CD4-positive, alpha-beta T cell treated with Interleukin-15 for 4 hours (primary cell): Measurements from ENCODE around the gene TMEM219.

ENCODE experiments used
- DNase-seq: peaks from one replicate; pipeline ENCODE4 v3.0.0-alpha.2; 2020; ENCODE audit warnings: low spot score

Gene TMEM219

DNA sequence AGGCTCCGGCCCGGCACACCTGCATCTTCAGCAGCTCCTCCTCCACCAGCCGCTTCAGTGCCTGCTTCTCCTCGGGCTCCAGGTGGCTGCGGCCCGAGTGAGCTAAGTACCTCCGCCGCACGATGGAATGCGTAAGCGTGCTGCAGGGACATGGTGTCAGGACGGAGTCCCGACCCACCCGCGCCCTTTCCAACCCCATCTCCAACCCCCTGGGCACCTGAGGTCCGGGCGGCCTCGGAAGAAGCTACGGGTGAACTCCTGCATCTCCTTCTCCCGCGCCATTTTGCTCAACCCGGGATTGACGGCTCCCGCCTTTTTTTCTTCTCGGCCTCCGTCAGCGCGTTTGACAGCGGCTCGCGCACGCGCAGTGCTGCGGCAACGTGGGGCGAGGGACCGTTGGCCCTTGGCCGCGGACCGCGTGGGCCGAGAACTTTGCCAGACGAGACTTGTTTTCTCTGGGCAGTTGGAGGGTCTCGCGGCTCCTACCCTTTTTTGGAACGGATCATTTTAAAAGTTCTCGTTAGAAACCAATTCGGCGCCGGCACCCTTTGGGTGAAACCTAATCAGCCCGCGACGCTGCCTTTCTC lies 33.5 kb downstream of the TMEM219 start, which contains the start of gene HIRIP3:
Gene HIRIP3 (minus strand): TSS at position 294 of the 587 bp plus-strand sequence. CDS start 12 bp downstream, at position 282.
- DNase-seq, result peak; percentile 85

GRCh38 chr16:29995911-29996765 lies 34.3 kb downstream of the TMEM219 start, which contains the start of gene INO80E:
Gene INO80E, plus strand, starts transcription at chr16:29996241. Its CDS starts 70 bp downstream, at chr16:29996311.
- peak; percentile 98 for DNase-seq

DNA sequence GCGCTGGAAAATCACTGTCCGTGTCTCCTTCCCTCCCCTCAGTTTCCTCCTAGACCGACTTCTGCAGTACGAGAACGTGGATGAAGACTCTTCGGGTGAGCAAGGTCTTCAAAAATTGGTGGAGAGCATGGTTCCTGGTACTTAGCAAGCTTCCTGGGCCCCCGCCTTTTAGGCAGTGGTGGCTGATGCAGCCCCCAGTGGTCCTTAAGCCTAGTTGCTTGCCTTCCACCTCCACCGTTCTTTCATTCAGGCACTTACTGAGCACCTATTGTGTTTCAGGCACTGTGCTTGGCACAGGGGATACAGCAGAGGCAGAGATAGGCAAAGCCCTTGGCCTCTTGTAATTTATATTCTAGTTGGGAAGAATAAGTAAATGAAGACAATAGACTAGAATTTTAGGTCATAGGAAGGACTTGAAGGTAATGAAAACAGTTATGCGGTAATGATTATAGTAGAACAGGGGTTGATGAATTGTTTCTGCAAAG lies 34.9 kb downstream of the TMEM219 start:
- DNase-seq, result no peak

- DNase-seq, result no peak
Observed at GRCh38 chr16:29999605-30000004, 37.7 kb downstream of the TMEM219 start.

DNA sequence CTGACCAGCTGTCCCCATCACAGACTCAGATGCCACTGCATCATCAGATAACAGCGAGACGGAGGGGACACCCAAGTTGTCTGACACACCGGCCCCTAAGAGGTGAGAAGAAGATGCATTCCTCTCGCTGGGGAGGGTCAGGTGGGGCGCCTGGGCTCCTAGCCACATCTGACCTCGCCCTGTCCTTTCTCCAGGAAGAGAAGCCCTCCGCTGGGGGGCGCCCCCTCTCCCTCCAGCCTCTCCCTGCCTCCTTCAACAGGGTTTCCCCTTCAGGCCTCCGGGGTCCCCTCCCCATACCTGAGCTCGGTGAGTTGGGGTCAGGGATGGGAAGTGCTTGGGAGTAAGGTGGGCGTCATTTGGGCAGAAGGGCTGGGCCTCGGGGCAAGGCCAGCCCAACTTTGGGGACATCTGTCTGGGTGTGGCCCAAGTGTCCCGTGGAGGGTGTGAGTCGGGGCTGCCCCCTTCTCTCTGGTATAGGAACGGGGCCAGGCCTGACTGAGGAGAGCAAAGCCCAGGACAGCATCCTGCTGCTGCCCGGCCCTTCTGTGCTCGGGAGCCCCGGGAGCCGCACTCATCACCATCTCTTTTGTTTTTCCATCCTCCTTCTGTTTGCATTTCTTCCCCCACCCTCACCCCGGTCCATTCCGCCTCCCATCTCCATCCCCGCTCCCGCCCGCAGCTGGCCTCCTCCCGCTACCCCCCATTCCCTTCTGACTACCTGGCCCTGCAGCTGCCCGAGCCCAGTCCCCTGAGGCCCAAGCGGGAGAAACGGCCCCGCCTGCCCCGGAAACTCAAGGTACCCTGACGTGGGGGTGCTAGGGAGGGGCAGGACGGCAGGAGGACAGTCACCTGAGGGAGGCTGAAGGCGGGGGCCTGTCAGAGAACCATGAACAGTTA lies 39.1 kb downstream of the TMEM219 start:
- DNase-seq, result no peak

DNA sequence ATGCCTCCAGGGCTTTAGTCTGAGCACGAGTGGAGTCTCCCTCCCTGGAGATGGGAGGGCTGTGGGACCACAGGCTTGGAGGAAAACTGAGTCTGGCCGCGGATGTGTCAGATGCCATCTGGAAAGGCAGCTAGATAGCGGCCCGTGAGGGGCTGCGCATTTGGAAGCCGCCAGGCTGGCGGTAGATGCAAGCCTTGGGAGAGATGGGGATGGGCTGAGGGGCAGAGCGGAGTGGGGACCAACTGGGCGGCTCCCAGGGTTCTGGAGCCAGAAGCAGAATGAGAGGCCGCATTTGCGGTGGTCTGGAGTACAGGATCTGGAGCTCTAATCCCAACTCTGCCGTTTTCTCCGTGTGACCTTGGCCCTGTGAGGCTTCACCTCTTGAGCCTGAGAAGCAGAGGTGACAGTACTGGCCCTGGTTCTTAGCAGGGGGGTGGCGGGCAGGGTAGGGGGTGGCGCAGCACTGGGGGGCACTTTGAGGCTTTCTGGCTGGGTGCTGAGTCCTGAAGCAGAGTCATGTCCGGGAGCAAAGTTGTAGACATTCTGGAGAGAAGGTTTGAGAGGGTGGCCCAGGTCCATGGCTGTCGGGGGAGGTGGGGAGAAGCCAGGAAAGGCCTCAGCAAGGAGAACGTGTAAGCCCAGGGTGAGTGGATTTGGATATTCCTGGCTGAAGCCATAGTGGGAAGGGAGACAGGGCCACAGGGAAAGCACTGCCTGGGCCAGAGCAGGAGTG lies 40.9 kb downstream of the TMEM219 start:
- no peak for DNase-seq

GRCh38 chr16:30003670-30004423 lies 42.0 kb downstream of the TMEM219 start:
- DNase-seq, result no peak

DNA sequence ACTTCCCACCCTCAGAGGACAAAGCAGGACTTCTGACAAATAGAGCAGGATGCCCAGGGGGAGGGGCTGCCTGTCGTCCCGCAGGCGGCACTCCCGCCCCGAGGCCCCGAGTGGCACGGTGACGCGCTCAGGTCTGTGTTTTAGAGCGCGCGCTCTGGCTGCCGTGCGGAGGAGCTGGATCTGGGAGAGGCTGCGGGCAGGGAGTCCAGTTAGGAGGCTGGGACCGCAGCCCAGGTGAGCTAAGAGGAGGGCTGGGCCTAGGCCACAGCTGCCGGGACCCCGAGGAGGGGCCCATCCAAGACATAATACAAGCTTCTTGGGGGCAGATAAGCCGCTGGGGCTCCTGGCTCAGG lies 42.5 kb downstream of the TMEM219 start:
- no peak for DNase-seq

GRCh38 chr16:30004811-30005242 lies 42.9 kb downstream of the TMEM219 start:
- DNase-seq, result no peak

- peak; percentile 46 for DNase-seq
Observed at GRCh38 chr16:30005341-30006094, 43.6 kb downstream of the TMEM219 start.

- no peak for DNase-seq
Observed at GRCh38 chr16:30006095-30006473, 44.2 kb downstream of the TMEM219 start.

DNA sequence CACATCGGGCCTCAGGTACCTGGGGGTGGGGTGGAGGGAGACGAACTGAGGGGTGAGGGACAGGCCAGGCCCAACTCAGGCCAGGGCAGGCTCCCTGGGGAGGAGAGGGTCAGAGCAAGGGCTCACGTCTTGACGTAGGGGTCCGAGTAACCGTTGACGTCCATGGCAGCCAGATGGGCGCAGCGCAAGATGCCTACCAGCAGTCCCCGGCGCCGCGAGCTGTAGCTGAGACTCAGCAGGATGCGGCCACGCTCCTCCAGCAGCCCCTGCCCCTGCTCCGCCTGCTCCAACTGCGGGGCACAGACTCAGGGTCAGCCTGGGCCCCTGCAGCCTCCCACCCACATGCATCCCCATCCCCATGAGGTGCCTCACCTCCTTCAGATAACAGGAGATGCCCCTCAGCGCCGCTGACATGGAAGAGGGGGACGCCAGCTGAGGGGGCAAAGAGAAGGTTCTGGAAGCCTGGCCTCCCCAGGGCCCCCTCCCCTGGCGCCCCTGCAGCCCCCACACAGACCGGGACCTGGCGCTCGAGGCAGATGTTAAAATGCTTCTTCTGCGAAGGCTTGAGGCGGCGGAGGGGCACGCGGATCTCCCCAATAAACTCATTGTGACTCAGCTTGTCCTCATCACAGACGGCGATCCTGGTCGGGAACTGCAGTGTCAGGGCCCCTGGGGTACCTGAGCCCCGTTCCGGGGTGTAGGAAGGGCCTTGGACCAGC lies 44.9 kb downstream of the TMEM219 start:
- DNase-seq, result no peak

GRCh38 chr16:30007378-30007895 lies 45.6 kb downstream of the TMEM219 start:
- DNase-seq, result no peak

GRCh38 chr16:30009085-30009862 lies 47.4 kb downstream of the TMEM219 start:
- DNase-seq, result no peak

DNA sequence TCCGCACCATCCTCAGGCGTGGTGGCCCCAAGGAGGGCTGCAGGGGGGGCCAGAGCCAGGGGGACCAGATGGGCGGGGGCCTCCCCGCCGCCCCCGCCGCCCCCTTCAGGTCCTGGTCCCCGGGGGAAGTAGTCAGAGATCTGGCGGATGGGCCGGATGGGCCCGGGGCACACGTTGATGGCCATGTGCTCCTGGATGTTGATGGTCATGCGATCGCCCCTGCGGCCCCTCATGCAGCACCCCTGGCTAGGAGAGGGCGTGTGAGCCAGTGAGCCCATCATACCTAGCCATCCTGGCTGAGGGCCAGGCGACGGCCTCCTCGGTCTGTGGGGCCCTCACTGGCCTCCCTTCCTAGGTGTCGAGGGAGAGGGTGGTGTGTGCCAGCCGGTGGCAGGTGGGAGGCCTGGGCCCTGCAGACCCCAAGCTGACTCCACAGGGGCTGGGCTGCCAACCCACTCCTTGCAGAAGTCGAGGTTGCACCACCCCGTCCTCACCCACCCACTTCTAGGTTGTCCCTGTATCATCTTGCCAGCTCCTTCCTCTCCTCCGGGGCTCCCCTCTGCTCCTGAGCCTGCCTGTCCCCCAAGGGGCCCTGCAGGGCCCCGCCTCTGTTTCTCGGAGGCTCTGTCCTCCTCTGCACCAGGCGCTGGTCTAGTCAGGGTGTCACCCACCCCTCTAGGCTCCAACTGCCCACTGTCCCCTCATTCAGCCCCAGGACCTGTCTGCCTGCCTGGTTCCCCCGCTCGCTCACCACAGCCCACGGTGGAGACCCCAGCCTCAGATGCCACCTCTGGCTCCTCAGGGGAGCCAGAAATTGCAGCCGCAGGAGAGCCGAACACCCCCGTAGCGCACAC lies 48.3 kb downstream of the TMEM219 start:
- DNase-seq, result no peak

- DNase-seq, result peak; percentile 13
Observed at GRCh38 chr16:30010844-30011713, 49.2 kb downstream of the TMEM219 start, which contains the start of gene DOC2A. Gene DOC2A, minus strand, starts transcription at chr16:30011027. Its CDS starts 805 bp downstream, at chr16:30010222.
